ENCODE results near the gene CACNB4. TPM values are rescaled to one million over a fixed set of nuclear protein-coding genes. Genes with fewer than 3 reads are reported as not detected.
"Not testable (repeated sequence)": the region's sequence is repeated elsewhere in the genome, so short reads cannot be mapped to it uniquely, and the experiment has no call there.

CACNB4 gene
- total RNA-seq, 1 experiment from 2014 or later: 0.11 TPM

- peak; percentile 83 for DNase-seq (ENCODE audit: low read depth)
Measured at GRCh38 chr2:152054593-152054992, 44.3 kb downstream of the CACNB4 start.

GRCh38 chr2:152051436-152051835 lies 47.4 kb downstream of the CACNB4 start:
- DNase-seq (ENCODE audit: low read depth): no peak

GRCh38 chr2:152050915-152051314 lies 47.9 kb downstream of the CACNB4 start:
- DNase-seq (ENCODE audit: low read depth): no peak

GRCh38 chr2:152050341-152050740 lies 48.5 kb downstream of the CACNB4 start:
- DNase-seq (ENCODE audit: low read depth): no peak

- no peak for DNase-seq (ENCODE audit: low read depth)
Measured at GRCh38 chr2:152049541-152049940, 49.3 kb downstream of the CACNB4 start.

- peak; percentile 15 for DNase-seq (ENCODE audit: low read depth)
Measured at GRCh38 chr2:152047824-152048471, 50.9 kb downstream of the CACNB4 start.

- DNase-seq (ENCODE audit: low read depth): no peak
Measured at GRCh38 chr2:152046940-152047339, 51.9 kb downstream of the CACNB4 start.

- no peak for DNase-seq (ENCODE audit: low read depth)
Measured at GRCh38 chr2:152042636-152043615, 55.9 kb downstream of the CACNB4 start.

GRCh38 chr2:152038441-152038958 lies 60.3 kb downstream of the CACNB4 start:
- DNase-seq (ENCODE audit: low read depth): no peak

- no peak for DNase-seq (ENCODE audit: low read depth)
Measured at GRCh38 chr2:152037743-152038435, 61.0 kb downstream of the CACNB4 start.

- peak; percentile 59 for DNase-seq (ENCODE audit: low read depth)
Measured at GRCh38 chr2:152036611-152037469, 62.0 kb downstream of the CACNB4 start.

- no peak for DNase-seq (ENCODE audit: low read depth)
Measured at GRCh38 chr2:152034257-152034801, 64.5 kb downstream of the CACNB4 start.

GRCh38 chr2:152033011-152033925 lies 65.6 kb downstream of the CACNB4 start:
- DNase-seq (ENCODE audit: low read depth): no peak

GRCh38 chr2:152031747-152032306 lies 67.0 kb downstream of the CACNB4 start:
- DNase-seq (ENCODE audit: low read depth): no peak

GRCh38 chr2:152030596-152031328 lies 68.1 kb downstream of the CACNB4 start:
- DNase-seq (ENCODE audit: low read depth): not testable (repeated sequence)

GRCh38 chr2:152028182-152028862 lies 70.5 kb downstream of the CACNB4 start:
- peak; percentile 44 for DNase-seq (ENCODE audit: low read depth)

- peak; percentile 64 for DNase-seq (ENCODE audit: low read depth)
Measured at GRCh38 chr2:152025678-152026287, 73.1 kb downstream of the CACNB4 start.
